ENCODE data around the gene MEIS1.

DNA sequence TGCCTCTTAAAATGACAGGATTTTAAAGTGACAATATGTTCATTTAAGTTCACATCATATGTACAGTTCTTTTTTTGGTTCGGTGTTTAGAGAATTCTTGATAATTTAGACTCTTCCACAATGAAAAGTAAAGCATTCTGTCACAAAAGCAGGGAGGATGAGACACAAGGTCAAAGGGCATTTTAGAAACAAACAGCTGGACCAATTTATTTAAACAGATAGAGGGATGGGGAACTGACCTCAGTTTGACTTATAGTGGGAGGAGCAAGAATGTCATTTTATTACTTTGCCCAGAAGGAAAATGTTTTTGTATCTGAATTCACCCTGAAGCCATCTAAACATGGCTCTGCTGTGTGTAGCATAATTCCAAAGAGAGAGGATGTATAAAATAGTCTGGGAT lies 128.5 kb downstream of the MEIS1 start:
- no peak for TF ChIP-seq CTCF (IDR thresholded peaks at IDR 0.05; ENCODE audit: extremely low read depth in 1 of 2, insufficient read depth in 1 of 2, low read depth in 1 of 2, low read length in 2 of 2)
- no peak for TF ChIP-seq MYC (IDR thresholded peaks at IDR 0.05; ENCODE audit: low read depth, low read length)
- no peak for TF ChIP-seq POLR2AphosphoS5 (IDR thresholded peaks at IDR 0.05; ENCODE audit: insufficient read depth, low read depth, low read length)

Data from endothelial cell of umbilical vein (primary cell).